ENCODE results near the gene RBCK1.
"Not testable (repeated sequence)": the region's sequence is repeated elsewhere in the genome, so short reads cannot be mapped to it uniquely, and the experiment has no call there.

RBCK1 gene

DNA sequence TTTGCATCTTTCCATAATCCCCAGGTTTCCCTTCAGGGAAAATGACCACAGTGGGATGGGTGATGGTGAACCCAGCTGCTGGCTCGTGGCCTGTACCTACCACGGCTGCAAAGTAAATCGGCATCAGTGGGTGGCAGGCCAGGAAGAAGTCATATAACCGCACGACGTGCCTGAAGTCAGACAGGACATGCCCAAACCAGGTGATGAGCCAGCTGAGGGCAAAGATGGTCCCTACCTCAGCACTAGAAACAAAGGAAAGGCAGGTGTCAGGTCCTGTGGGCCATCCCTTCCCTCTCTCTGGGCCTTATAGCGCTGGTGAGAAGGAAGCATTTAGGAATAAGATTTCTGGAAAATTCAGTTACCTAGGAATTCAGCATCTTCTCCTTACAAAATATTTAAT, 32.0 kb downstream of the RBCK1 start:
- DNase-seq = no peak

GRCh38 chr20:440636-441035, 32.5 kb downstream of the RBCK1 start:
- DNase-seq = no peak

- DNase-seq = no peak
Observed at GRCh38 chr20:443223-443775, 35.2 kb downstream of the RBCK1 start.

DNA sequence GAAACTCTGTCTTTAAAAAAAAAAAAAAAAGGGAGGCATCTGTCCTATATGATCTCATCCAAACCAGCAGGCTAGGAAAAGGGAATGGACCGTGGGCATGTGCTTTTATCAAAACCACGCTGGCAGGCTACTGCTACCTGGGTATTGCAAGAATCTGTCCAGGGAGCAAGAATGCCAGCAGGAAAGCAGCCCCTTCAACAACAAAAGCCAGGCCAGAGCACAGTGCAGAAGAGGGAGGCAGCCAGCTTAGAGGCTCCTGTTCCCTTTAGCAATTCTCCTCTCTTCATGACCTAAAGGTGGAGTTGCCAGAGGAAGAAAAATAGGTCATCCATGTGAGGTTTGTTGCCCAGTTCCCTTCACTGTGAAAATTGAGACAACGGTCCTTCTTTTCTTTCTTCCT, 36.0 kb downstream of the RBCK1 start:
- no peak for DNase-seq

DNA sequence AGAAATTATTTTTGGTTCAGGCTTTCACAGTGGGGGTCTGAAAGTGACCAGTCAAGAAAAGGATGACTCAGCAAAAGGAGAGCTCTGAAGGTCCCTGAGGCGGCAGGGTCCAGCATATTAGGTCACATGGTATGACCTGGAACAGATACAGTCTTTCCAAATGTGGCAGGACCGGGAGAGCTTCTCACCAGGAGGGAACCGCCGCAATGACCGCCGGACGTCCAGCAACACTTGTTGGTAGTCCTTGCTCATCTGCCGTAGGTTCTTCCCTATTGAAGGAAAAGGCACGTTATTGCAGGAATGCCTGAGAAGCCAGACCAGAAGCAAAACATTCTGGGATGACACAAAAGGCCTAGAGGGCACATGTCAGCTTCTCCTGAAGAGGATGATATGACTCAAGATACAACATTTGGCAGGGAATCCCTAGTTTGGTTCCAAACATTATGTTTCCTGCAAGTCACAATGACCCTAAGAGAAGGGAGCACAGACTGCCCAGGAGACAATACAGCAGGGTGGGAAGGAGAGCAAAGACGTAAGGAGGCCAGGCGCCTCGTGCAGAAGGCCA, 36.8 kb downstream of the RBCK1 start:
- DNase-seq = no peak

DNA sequence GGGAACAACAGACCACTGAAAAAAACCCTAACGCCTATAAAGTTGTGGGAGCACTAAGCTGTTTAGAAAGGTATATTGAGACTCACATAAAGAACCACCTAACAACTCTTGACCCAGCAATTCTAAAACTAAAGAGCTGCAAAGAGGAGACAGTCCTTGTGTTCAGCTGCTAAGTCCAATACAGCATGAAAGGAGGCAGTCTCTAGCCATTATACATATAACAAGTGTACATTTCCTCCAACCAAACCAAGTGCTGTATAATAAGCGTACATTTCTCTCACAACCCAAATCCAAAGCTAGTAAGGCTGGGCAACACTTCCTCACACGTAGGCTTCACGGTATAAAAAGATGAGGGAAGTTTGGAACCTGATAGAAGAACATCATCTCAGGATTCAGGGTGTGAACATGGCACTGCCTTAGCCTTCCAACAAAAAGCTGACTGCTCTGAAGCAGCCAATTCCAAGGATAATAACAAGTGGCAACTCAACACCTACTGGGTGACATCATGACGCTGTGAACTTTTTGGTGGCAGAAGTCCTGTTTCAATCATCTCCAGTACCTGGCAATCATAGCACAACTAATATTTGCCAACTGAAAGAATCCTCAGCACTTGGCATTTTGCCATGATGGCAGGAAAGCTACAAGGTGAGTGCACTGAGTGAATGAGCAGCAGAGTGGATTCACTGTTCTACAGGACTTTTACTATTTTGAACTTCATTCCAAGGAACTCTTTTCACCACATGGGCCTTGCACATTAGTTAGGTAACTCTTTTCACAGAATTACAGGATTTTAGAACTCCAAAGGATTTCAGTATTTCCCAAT, 37.6 kb downstream of the RBCK1 start:
- DNase-seq = no peak

DNA sequence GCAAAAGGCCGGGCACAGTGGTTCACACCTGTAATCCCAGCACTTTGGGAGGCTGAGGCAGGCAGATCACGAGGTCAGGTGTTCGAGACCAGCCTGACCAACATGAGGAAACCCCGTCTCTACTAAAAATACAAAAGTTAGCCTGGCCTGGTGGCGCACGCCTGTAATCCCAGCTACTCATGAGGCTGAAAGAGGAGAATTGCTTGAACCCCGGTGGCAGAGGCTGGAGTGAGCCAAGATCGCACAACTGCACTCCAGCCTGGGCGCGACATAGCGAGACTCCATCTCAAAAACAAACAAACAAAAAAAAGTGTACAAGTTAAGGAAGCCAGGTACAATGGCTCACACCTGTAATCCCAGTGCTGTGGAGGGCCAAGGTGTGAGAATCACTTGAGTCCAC, 43.9 kb downstream of the RBCK1 start:
- not testable (repeated sequence) for DNase-seq

DNA sequence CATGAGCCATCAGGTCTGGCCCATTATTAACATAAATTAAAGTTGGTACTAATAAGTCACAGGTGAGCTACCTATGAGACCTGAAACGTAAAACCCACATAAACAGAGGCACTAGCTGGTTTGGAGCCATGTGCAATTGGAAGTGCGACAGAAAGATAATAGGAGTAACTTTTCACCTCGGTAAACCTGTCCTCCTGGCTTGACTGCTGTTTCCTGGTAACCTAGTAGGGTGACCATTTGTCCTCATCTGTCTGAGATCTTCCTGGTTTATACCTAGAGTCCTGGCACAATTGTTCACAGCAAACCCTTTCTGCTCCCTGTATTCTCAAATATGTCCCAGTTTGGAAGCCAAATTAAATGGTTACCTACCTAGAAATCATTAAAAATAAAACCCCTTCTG, 46.9 kb downstream of the RBCK1 start:
- DNase-seq = no peak

DNA sequence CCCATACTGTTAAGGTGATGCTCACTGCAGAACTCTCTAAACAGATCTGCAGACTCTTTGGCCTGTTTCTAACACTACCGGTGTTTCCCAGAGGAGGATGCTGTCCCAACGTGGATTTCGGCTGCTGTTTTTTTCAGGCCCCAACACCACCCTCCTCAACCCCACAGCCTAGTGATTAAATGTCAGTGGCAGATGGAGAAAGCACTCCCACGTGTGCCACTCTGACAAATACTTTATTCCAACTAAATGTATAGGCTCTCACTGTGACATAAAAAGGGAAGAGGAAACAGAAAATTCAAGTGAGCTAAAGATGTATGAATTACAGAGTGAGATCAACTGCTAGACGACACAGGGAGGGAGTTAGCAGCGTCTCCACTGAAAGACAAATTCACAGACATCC, 50.7 kb downstream of the RBCK1 start:
- no peak for DNase-seq

DNA sequence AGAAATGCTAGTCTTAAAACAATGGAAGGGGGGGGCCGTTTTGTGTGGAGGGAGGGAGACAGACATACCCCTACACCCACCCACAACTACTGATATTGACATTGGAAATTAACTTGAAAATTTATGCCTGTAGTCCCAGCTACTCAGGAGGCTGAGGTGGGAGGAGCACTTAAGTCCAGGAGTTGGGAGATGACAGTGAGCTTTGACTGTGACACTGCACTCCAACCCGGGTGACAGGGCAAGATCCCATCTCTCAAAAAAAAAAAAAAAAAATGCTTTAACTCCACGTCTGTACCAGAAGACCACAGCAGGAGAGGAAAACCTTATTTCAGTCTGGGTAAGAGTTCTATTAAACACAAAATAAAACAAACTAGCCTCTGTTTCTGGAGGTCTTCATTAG, 52.1 kb downstream of the RBCK1 start:
- no peak for DNase-seq

GRCh38 chr20:460707-461106, 52.6 kb downstream of the RBCK1 start:
- DNase-seq = no peak

DNA sequence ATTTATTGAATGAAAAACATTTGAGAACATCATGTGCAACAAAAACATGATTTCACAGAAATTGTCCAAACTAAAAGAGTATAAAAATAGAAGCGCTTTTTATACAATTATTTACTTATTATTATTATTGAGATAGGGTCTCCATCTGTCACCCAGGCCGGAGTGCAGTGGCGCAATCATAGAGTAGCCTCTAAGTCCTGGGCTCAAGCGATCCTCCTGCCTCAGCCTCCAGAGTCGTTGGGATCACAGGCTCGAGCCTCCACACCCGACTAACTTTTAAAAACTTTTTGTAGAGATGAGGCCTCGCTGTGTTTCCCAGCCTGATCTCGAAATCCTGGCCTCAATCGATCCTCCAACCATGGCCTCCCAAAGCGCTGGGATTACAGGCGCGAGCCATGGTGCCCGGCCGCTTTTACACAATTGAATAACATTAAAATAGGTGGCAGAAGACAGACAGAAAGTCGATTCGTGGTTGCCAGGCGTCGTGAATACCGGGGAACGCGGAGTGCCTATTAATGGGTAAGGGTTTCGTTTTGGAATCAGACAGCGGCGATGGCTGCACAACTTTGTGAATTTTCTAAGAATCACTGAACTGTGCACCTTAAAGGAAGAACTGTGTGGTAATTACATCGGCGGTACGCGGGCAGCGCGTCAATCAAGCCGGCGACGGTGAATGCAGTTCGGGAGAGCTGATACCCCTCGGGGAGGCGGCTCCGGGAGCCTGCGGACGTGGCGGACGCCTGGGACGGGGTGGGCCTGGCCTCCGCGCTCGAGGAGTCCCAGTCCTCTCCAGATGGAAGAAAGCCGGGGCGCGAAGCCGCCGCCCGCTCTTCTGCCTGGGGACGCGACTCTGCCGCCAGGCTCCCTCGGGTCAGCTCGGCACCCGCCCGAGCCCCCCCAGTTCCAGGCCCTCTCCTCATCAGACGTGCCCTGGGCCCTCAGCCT, 53.4 kb downstream of the RBCK1 start:
- no peak for DNase-seq

GRCh38 chr20:462199-462991, 54.3 kb downstream of the RBCK1 start, which contains the start of gene TBC1D20:
Gene TBC1D20 (minus strand): TSS chr20:462533. CDS start chr20:462405, 128 bp downstream.
- peak; percentile 42 for DNase-seq

- DNase-seq = no peak
Observed at GRCh38 chr20:467755-468154, 59.7 kb downstream of the RBCK1 start.

GRCh38 chr20:469746-470490, 61.8 kb downstream of the RBCK1 start:
- no peak for DNase-seq

- no peak for DNase-seq
Observed at GRCh38 chr20:472137-472846, 64.2 kb downstream of the RBCK1 start.

GRCh38 chr20:472889-473292, 64.8 kb downstream of the RBCK1 start:
- DNase-seq = no peak

GRCh38 chr20:474581-474980, 66.5 kb downstream of the RBCK1 start:
- DNase-seq = no peak

DNA sequence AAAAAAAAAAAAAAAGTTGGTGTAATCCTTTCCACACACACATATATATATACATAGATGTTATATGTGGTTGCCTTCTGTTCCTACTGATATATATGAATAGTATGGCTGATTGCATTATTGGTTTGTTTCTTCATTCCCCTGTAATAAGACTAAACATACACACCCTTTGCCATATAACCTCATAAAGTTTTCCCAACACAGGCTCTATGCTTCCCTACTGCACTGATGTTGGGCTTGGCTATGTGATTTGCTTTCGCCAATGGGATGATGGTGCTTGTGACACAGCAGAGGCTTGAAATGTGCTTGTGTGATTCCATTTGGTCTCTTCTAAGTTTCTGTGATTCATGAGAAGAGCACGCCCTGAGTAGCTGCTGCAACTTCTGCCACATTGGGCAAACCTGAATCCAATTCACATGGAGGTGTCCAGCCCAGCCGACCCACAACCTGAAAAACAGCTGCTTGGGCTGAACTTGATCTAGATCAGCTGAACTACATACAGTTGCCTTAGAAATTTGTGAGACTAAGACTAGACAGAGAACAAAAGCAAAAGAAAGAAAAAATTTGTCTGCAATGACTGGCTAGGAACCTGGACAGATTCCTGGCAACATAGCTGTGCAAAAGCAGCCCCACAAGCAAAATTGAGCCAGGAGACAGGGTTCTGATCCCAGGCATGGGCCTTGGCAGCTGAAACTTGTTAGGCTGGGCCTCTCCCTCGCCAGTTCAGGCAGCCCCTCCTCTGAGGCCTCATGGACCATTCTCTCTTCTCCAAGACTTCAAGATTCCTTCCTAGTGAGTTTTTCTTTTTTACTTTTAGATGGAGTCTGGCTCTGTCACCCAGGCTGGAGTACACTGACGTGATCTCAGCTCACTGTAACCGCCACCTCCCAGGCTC, 67.6 kb downstream of the RBCK1 start:
- no peak for DNase-seq
